SH-SY5Y (cell line): ENCODE results near the gene UBN1.

Experiments
- GATA2 ChIP-seq: IDR thresholded peaks from 2 replicates; pipeline ENCODE4 v1.6.1; 2011; ENCODE audit warnings: mild to moderate bottlenecking, low read depth, low read length
- GATA3 ChIP-seq: IDR thresholded peaks from 2 replicates; pipeline ENCODE4 v1.6.1; 2011; ENCODE audit warnings: low read depth, mild to moderate bottlenecking, low read length, moderate library complexity

DNA sequence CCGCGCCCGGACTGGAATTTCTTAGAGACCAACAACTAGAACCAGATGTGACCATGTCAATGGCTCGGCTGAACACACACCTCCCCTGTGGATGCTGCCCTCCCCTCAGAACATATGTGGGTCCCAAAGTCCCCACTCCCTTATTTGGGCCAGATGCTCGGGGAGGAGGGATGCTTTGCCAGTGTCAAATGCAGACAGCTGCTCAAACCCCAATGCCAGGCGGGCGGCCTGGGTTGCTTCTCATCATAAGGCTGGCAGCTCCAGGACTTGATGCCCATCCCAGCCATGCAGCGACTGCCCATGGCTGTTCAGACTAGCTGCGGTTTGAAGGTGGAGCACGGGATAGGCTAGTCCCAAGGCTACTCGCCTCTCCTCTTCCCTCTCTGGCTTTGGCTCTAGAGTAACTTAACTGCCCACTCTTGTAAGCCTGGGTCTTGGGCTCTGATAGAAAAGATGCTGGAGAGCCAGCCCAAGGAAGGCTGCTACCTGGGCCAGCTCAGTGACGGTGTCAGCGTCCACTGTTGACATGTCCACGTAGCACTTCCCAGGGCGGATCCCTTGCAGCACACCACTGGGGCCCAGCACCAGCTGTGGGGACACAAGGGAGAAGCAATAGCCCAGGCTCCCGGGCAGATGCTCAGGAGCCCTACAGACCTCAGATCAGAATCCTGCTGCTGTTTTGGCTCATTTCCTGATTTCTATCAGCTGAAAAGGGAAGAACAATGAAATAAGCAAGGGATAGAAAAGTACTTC, 33.9 kb upstream of the UBN1 start:
- no peak for TF ChIP-seq GATA2
- no peak for TF ChIP-seq GATA3
